Endodermal cell (in vitro differentiated cells): Measurements from ENCODE around the gene DPH2. TPM values are rescaled to one million over a fixed set of nuclear protein-coding genes. Genes with fewer than 3 reads are reported as not detected.

Source experiments
- DNase-seq: peaks from one replicate; pipeline ENCODE4 v3.0.0-alpha.2; 2017
- H3K27ac ChIP-seq: 2 replicates; pipeline ENCODE4 v1.5.1; 2013; ENCODE audit warnings: mild to moderate bottlenecking, low read depth, low read length, moderate library complexity
- H3K27me3 ChIP-seq: 2 replicates; pipeline ENCODE4 v1.6.1; 2013; ENCODE audit warnings: mild to moderate bottlenecking, low read length, moderate library complexity; ENCODE audit not compliant: insufficient read depth, control insufficient read depth, poor library complexity, severe bottlenecking
- H3K36me3 ChIP-seq: 2 replicates; pipeline ENCODE4 v1.7.0; 2013; ENCODE audit warnings: mild to moderate bottlenecking, low read length, moderate library complexity; ENCODE audit not compliant: control insufficient read depth, insufficient read depth
- H3K4me1 ChIP-seq: one replicate; pipeline ENCODE4 v1.7.0; 2013; ENCODE audit warnings: low read length; ENCODE audit not compliant: control insufficient read depth, insufficient read depth
- H3K4me3 ChIP-seq: 2 replicates; pipeline ENCODE4 v1.5.1; 2013; ENCODE audit warnings: mild to moderate bottlenecking, low read length, moderate library complexity
- H3K9ac ChIP-seq: 2 replicates; pipeline ENCODE4 v1.6.1; 2013; ENCODE audit warnings: mild to moderate bottlenecking, low read length, moderate library complexity; ENCODE audit not compliant: poor library complexity, severe bottlenecking; ENCODE audit errors: extremely low read depth
- H3K9me3 ChIP-seq: 2 replicates; pipeline ENCODE4 v1.6.1; 2013; ENCODE audit warnings: mild to moderate bottlenecking, low read length, moderate library complexity; ENCODE audit not compliant: control insufficient read depth
- H3K27ac Mint-ChIP-seq: 2 replicates; pipeline ENCODE4 v1.8.0; 2020; ENCODE audit warnings: mixed read lengths
- H3K27me3 Mint-ChIP-seq: 2 replicates; pipeline ENCODE4 v1.8.0; 2021; ENCODE audit warnings: mild to moderate bottlenecking, mixed read lengths; ENCODE audit not compliant: insufficient read depth
- H3K36me3 Mint-ChIP-seq: 2 replicates; pipeline ENCODE4 v1.8.0; 2020; ENCODE audit warnings: low read depth, mixed read lengths
- H3K4me1 Mint-ChIP-seq: 2 replicates; pipeline ENCODE4 v1.8.0; 2020; ENCODE audit warnings: mixed read lengths
- H3K4me3 Mint-ChIP-seq: 2 replicates; pipeline ENCODE4 v1.8.0; 2020; ENCODE audit warnings: mild to moderate bottlenecking, moderate library complexity, mixed read lengths
- H3K9me3 Mint-ChIP-seq: 2 replicates; pipeline ENCODE4 v1.8.0; 2020; ENCODE audit warnings: mild to moderate bottlenecking, mixed read lengths
- WGBS, 2 experiments: methylation state at CpG; one replicate each; pipeline versions ENCODE4 v1.1.5 to v1.1.7; 2013; ENCODE audit warnings: missing lambda C conversion rate in 2 of 2, mixed read lengths in 1 of 2; ENCODE audit not compliant: insufficient coverage in 1 of 2, insufficient read length in 1 of 2; 5-methylcytosine and 5-hydroxymethylcytosine counted together
- total RNA-seq, 2 donors: library from RNA; stranded (reverse); fragmentation: NEBNext Ultra II Directional in 1 of 2; extraction: Animal tissue kit (Norgen Biotek cat#: 25700) in 1 of 2; gene quantifications; 2 replicates in 1 of 2; 3 replicates in 1 of 2; pipeline ENCODE4 v1.2.1, GENCODE V29; 2021
- TF ChIP-seq, protein P1 (sequence below): fragments of 200-600 bp; sonication (generic); conservative IDR thresholded peaks from 2 replicates; pipeline ENCODE4 v1.5.0; 2021; ENCODE audit warnings: antibody characterized with exemption, mild to moderate bottlenecking

Gene DPH2
- total RNA-seq, 2 donors from 2014 or later: 28.5 to 31.3 TPM

DNA sequence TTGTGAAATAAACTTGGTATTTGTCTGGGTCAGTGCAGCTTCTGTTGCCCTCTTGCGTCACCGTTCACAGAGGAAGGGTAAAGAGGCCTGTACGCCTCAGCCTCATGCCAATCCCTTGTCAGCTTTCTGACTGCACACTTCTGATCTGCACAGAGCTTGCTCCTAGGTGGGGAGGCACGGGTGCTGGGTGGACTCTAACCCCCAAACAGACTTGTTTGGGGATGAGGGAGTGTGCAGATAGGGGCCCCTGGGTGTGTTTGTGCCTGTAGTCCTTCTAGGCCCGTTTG, 8.4 kb downstream of the DPH2 start:
- Mint-ChIP-seq H3K9me3 (no peaks in the 10 kb centered on the region), H3K4me3 (peak overlapping the region; percentile 85), H3K27ac (peak overlapping the region; percentile 84), H3K4me1 (peaks cover 29% of the 10 kb centered on the region), H3K27me3 (no peaks in the 10 kb centered on the region), H3K36me3 (peaks cover 30% of the 10 kb centered on the region)
- H3K4me3 ChIP-seq: peak overlapping the region; percentile 86
- H3K4me1 ChIP-seq: peaks cover 7% of the 10 kb centered on the region
- DNase-seq: no peak
- no peaks in the 10 kb centered on the region for H3K27me3 ChIP-seq
- no peaks in the 10 kb centered on the region for H3K9me3 ChIP-seq
- no peak overlapping the region for H3K27ac ChIP-seq
- H3K9ac ChIP-seq: peak overlapping the region; percentile 51
- 82% methylated on average over 4 to 5 of the region's 5 CpGs for WGBS, 2 experiments
- TF ChIP-seq, protein P1, sequence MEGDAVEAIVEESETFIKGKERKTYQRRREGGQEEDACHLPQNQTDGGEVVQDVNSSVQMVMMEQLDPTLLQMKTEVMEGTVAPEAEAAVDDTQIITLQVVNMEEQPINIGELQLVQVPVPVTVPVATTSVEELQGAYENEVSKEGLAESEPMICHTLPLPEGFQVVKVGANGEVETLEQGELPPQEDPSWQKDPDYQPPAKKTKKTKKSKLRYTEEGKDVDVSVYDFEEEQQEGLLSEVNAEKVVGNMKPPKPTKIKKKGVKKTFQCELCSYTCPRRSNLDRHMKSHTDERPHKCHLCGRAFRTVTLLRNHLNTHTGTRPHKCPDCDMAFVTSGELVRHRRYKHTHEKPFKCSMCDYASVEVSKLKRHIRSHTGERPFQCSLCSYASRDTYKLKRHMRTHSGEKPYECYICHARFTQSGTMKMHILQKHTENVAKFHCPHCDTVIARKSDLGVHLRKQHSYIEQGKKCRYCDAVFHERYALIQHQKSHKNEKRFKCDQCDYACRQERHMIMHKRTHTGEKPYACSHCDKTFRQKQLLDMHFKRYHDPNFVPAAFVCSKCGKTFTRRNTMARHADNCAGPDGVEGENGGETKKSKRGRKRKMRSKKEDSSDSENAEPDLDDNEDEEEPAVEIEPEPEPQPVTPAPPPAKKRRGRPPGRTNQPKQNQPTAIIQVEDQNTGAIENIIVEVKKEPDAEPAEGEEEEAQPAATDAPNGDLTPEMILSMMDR: no peak
- peaks cover 23% of the 10 kb centered on the region for H3K36me3 ChIP-seq

DNA sequence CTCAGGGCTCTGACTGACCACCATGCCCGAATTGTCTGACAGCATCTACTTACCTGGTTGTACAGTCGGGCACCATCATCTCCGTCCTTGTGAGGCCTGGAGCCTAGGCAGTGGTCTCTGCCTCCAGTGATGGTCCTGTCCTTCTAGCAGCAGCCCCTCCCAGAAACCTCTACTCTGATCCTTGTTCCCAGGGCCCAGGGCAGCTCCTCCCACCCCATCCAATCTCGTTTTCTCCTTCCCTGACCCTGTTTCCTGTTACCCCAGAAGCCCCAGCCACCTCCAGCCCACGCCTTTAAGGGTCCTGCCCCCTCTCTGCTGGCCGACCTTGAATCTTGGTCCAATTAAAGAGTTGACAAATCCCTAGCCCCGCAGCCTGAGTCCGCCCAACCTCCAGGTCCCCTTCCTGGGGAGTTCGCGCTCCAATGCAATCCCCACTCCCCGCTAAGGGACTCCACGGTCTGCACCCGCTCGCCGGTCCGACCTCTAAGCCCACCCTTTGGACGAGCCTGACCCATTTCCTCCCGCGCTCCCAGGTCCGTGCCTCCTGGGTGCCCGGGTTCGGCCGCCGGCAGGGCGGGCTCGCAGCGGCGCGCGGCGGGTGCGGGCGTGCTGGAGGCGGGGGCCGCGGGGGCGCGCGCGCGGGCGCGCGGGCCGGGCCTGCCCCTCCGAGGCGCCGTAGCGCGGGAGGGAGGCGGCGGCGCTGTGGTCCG, 8.9 kb downstream of the DPH2 start, which contains the start of gene B4GALT2:
B4GALT2 (plus strand) TSS at position 660 of the 710 bp plus-strand sequence. CDS start 1,951 bp downstream, outside the sequence.
- H3K27me3 ChIP-seq: no peaks in the 10 kb centered on the region
- H3K4me1 Mint-ChIP-seq: peaks cover 28% of the 10 kb centered on the region
- H3K4me3 Mint-ChIP-seq: peak within 1 kb of the TSS; percentile 85
- H3K4me3 ChIP-seq: peak within 1 kb of the TSS; percentile 86
- H3K36me3 Mint-ChIP-seq: peaks cover 31% of the 10 kb centered on the region
- no peaks in the 10 kb centered on the region for H3K27me3 Mint-ChIP-seq
- 4 to 16% methylated on average over 14 to 54 of the region's 54 CpGs for WGBS, 2 experiments
- peak within 1 kb of the TSS; percentile 86 for H3K27ac Mint-ChIP-seq
- H3K36me3 ChIP-seq: peaks cover 20% of the 10 kb centered on the region
- peaks cover 7% of the 10 kb centered on the region for H3K4me1 ChIP-seq
- H3K9me3 Mint-ChIP-seq: no peaks in the 10 kb centered on the region
- H3K9me3 ChIP-seq: no peaks in the 10 kb centered on the region
- TF ChIP-seq, protein P1: no peak
- DNase-seq: peak; percentile 80
- peak within 1 kb of the TSS; percentile 63 for H3K9ac ChIP-seq
- H3K27ac ChIP-seq: peak within 1 kb of the TSS; percentile 46

DNA sequence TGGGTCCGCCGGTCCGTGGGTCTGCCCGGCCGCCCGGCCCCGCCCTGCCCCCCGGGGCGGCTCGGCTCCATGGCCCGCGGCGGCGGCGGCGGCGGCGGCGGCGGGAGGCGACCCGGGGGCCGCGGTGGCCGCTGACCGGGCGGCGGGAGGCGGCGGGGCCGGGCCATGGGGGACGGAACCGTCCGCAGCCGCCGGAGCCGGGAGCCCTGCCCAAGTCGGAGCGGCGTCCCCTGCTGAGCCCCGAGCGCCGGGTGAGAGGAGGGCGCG, 9.4 kb downstream of the DPH2 start:
- peaks cover 34% of the 10 kb centered on the region for H3K36me3 Mint-ChIP-seq

More for the DNA sequence above, 9.4 kb downstream of the DPH2 start:
- peak overlapping the region; percentile 85 for H3K4me3 Mint-ChIP-seq
- no peaks in the 10 kb centered on the region for H3K27me3 ChIP-seq
- H3K9me3 Mint-ChIP-seq: no peaks in the 10 kb centered on the region
- peak overlapping the region; percentile 63 for H3K9ac ChIP-seq
- H3K4me3 ChIP-seq: peak overlapping the region; percentile 85
- TF ChIP-seq, protein P1: no peak
- H3K27ac Mint-ChIP-seq: no peak overlapping the region
- H3K4me1 ChIP-seq: peaks cover 7% of the 10 kb centered on the region
- H3K9me3 ChIP-seq: no peaks in the 10 kb centered on the region
- peaks cover 20% of the 10 kb centered on the region for H3K36me3 ChIP-seq
- peak overlapping the region; percentile 46 for H3K27ac ChIP-seq
- 0% methylated on average over 16 to 45 of the region's 45 CpGs for WGBS, 2 experiments
- H3K4me1 Mint-ChIP-seq: peaks cover 23% of the 10 kb centered on the region
- no peaks in the 10 kb centered on the region for H3K27me3 Mint-ChIP-seq
- no peak for DNase-seq
